Coronary artery (tissue), 2 donors: ENCODE measurements around the gene BIRC5.
"Not testable (repeated sequence)": the region's sequence is repeated elsewhere in the genome, so short reads cannot be mapped to it uniquely, and the experiment has no call there.

ENCODE experiments used
- DNase-seq: peaks from one replicate; pipeline ENCODE4 v3.0.0-alpha.2; 2017; ENCODE audit warnings: low spot score
- H3K27ac ChIP-seq, 2 donors: fragments of 200-600 bp; sonication (generic); one replicate each; pipeline ENCODE4 v1.5.1; 2016 to 2019
- H3K4me3 ChIP-seq: fragments of 200-600 bp; sonication (generic); 2 replicates; pipeline ENCODE4 v1.5.1; 2016; ENCODE audit warnings: mild to moderate bottlenecking, moderate library complexity
- CTCF ChIP-seq: fragments of 200-600 bp; sonication (generic); IDR thresholded peaks from one replicate; pipeline ENCODE4 v1.5.1; 2019; ENCODE audit warnings: antibody characterized with exemption

Gene BIRC5

GRCh38 chr17:78249818-78250806, 36.1 kb downstream of the BIRC5 start:
- DNase-seq, result no peak
- Histone ChIP-seq H3K27ac (no peak overlapping the region), H3K4me3 (peak overlapping the region; percentile 26)
- no peak for TF ChIP-seq CTCF

DNA sequence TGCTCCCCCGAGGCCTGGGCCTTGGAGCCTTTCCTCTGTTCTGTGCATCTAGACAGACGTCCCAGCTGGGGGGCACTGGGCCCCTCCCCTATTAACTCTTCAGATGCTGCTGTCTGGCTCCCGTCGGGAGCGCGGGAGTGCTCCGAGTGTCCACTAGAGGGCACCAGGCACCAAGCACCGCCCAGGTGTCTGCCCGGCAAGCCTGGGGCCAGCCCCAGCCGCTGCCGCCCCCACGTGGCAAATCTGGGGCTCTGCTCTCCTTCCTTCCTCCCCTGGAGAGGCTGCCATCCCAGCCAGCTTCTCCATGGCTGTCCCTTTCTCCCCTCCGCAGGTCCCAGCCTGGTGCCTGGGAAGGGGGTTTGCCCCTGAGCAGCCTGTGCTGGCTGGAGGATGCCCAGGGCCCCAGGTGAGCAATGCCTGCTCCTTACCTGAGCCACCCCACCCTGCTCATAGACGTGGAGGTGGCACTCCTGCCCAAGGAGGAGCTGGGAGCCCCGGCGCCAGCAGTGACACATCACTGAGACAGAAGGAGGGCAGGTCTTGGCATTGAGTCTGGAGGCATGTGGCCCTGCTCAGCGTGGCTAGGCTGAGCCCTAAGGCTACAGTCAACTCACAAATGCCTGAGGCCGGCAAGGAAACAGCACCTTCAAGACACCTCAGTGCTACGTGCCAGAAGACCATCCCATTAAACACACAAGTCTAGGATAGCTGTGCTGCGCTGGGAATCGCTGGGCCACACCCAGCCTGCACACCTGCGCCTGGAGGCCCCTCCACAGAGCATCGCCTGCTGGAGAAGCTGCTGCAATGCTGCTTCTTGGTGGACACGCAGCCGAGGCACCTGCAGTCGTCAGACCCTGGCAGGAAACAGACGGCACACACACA, 37.1 kb downstream of the BIRC5 start:
- peak; percentile 99 for TF ChIP-seq CTCF
- peak overlapping the region; percentile 26 for H3K4me3 ChIP-seq
- H3K27ac ChIP-seq, result no peak overlapping the region
- DNase-seq, result peak; percentile 86

- no peak overlapping the region for H3K27ac ChIP-seq
- no peak for TF ChIP-seq CTCF
- no peak overlapping the region for H3K4me3 ChIP-seq
- DNase-seq, result no peak
Measured at GRCh38 chr17:78251773-78252103, 37.7 kb downstream of the BIRC5 start.

GRCh38 chr17:78252111-78252634, 38.1 kb downstream of the BIRC5 start:
- Histone ChIP-seq H3K27ac (no peak overlapping the region), H3K4me3 (no peak overlapping the region)
- no peak for DNase-seq
- TF ChIP-seq CTCF, result no peak

DNA sequence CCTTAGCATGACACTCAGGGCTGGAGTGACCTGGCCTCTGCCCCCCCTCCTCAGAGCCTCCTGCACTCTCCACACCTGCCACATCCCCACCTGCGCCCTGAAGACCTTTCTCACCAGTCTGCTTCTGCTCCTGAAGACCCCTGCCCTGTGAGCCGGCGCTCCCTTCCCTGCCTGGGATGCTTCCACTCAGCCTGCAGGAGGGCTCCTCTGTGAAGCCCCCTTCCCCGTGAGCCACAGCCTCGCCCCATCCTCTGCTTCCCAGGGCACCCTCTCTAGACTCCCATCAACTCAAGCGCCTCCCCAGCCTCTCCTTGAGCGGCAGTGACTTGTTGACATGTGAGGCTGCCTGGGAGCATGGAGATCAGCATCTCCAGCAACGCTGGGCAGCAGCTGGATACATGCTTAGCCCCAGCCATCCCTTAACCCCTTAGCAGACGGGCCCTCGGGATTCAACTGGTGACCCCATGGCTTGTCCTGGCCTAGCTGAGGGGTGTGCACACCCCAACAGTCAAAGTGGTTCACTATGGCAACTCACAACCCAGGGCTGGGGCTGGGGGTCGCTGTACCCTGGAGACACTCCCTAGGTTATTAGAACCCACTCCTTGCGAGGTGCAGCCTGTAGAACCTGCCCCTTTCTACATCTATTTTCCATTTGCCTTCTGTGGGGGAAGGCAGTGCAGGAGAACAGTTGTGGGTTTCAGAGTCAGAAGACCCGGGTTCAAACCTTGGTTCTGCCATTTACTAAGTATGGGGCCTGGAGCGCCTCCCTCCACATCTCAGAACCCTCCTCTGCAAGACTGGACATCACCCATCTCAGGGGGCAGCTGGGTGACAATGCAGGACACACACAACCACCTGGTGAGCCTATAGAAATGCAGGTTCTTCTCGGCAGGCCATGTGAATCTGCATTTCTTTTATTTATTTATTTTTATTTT, 38.9 kb downstream of the BIRC5 start:
- H3K4me3 ChIP-seq, result no peak overlapping the region
- H3K27ac ChIP-seq, result no peak overlapping the region
- TF ChIP-seq CTCF, result no peak
- DNase-seq, result no peak

DNA sequence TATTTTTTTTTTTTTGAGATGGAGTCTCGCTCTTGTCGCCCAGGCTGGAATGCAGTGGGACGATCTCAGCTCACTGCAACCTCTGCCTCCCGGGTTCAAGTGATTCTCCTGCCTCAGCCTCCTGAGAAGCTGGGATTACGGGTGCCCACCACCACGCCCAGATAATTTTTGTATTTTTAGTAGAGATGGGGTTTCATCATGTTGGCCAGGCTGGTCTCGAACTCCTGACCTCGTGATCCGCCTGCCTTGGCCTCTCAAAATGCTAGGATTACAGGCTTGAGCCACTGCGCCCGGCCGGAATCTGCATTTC, 39.5 kb downstream of the BIRC5 start:
- peak overlapping the region; percentile 98 for H3K4me3 ChIP-seq
- not testable (repeated sequence) for H3K27ac ChIP-seq, DNase-seq
